H9 (cell line): ENCODE data around the gene RALGDS. TPM values are rescaled to one million over a fixed set of nuclear protein-coding genes. Genes with fewer than 3 reads are reported as not detected.

Experiments
- DNase-seq: peaks from one replicate; pipeline ENCODE4 v3.0.0-alpha.2; 2017
- H2AFZ ChIP-seq: one replicate; pipeline ENCODE4 v1.6.1; 2013; ENCODE audit warnings: mild to moderate bottlenecking, low read length, control low read depth, moderate library complexity
- H2AK5ac ChIP-seq: 2 replicates; pipeline ENCODE4 v1.6.1; 2013; ENCODE audit warnings: low read length, control low read depth, mixed read lengths; ENCODE audit not compliant: insufficient read length
- H2BK120ac ChIP-seq: one replicate; pipeline ENCODE4 v1.6.1; 2013; ENCODE audit warnings: low read depth, mild to moderate bottlenecking, low read length, control low read depth, inconsistent platforms; ENCODE audit not compliant: poor library complexity, severe bottlenecking
- H2BK12ac ChIP-seq: 2 replicates; pipeline ENCODE4 v1.6.1; 2013; ENCODE audit warnings: low read length, control low read depth, mixed read lengths, low read depth; ENCODE audit not compliant: insufficient read length
- H2BK15ac ChIP-seq: 2 replicates; pipeline ENCODE4 v1.6.1; 2013; ENCODE audit warnings: low read depth, low read length, control low read depth
- H2BK20ac ChIP-seq: one replicate; pipeline ENCODE4 v1.6.1; 2013; ENCODE audit warnings: low read depth, mild to moderate bottlenecking, low read length, control low read depth, inconsistent platforms; ENCODE audit not compliant: poor library complexity, severe bottlenecking
- H2BK5ac ChIP-seq: 2 replicates; pipeline ENCODE4 v1.6.1; 2013; ENCODE audit warnings: low read length, control low read depth, mixed read lengths; ENCODE audit not compliant: insufficient read length
- H3K14ac ChIP-seq: 2 replicates; pipeline ENCODE4 v1.6.1; 2013; ENCODE audit warnings: low read length, control low read depth; ENCODE audit not compliant: insufficient read depth
- H3K18ac ChIP-seq: 2 replicates; pipeline ENCODE4 v1.6.1; 2013; ENCODE audit warnings: low read depth, mild to moderate bottlenecking, mixed read lengths, low read length, control low read depth; ENCODE audit not compliant: insufficient read length
- H3K23ac ChIP-seq: 2 replicates; pipeline ENCODE4 v1.6.1; 2013; ENCODE audit warnings: low read length, control low read depth, mixed read lengths, low read depth; ENCODE audit not compliant: insufficient read length
- H3K23me2 ChIP-seq: 2 replicates; pipeline ENCODE4 v1.6.1; 2013; ENCODE audit warnings: low read depth, mild to moderate bottlenecking, mixed read lengths, low read length, control low read depth; ENCODE audit not compliant: insufficient read length, poor library complexity, severe bottlenecking
- H3K27ac ChIP-seq: 2 replicates; pipeline ENCODE4 v1.5.1; 2013; ENCODE audit warnings: low read length, control low read depth, mixed read lengths, low read depth; ENCODE audit not compliant: insufficient read length
- H3K27me3 ChIP-seq: 2 replicates; pipeline ENCODE4 v1.6.1; 2013; ENCODE audit warnings: low read length, control low read depth, inconsistent platforms; ENCODE audit not compliant: insufficient read depth
- H3K4ac ChIP-seq: 2 replicates; pipeline ENCODE4 v1.6.1; 2013; ENCODE audit warnings: low read depth, mild to moderate bottlenecking, control low read depth, inconsistent platforms, low read length, moderate library complexity
- H3K4me1 ChIP-seq: 2 replicates; pipeline ENCODE4 v1.6.1; 2013; ENCODE audit warnings: low read length, control low read depth, inconsistent platforms; ENCODE audit not compliant: insufficient read depth
- H3K4me2 ChIP-seq: 2 replicates; pipeline ENCODE4 v1.6.1; 2013; ENCODE audit warnings: low read length, control low read depth, mixed read lengths; ENCODE audit not compliant: insufficient read length, insufficient read depth
- H3K56ac ChIP-seq: 2 replicates; pipeline ENCODE4 v1.6.1; 2013; ENCODE audit warnings: low read depth, mild to moderate bottlenecking, mixed read lengths, low read length, control low read depth; ENCODE audit not compliant: insufficient read length
- H3K79me1 ChIP-seq: 2 replicates; pipeline ENCODE4 v1.6.1; 2013; ENCODE audit warnings: low read depth, mild to moderate bottlenecking, moderate library complexity, low read length, control low read depth, inconsistent platforms; ENCODE audit not compliant: insufficient read depth, poor library complexity, severe bottlenecking
- H3K79me2 ChIP-seq: 2 replicates; pipeline ENCODE4 v1.6.1; 2013; ENCODE audit warnings: low read length, control low read depth, inconsistent platforms; ENCODE audit not compliant: insufficient read depth
- H3K9ac ChIP-seq: 2 replicates; pipeline ENCODE4 v1.6.1; 2013; ENCODE audit warnings: low read length, control low read depth, mixed read lengths; ENCODE audit not compliant: insufficient read length; ENCODE audit errors: extremely low read depth
- H3K9me3 ChIP-seq: one replicate; pipeline ENCODE4 v1.6.1; 2013; ENCODE audit warnings: low read depth, low read length, inconsistent platforms; ENCODE audit not compliant: control insufficient read depth
- H3T11ph ChIP-seq: one replicate; pipeline ENCODE4 v1.6.1; 2013; ENCODE audit warnings: mild to moderate bottlenecking, low read length, control low read depth, inconsistent platforms
- H4K20me1 ChIP-seq: one replicate; pipeline ENCODE4 v1.6.1; 2013; ENCODE audit not compliant: control insufficient read depth, insufficient read length, insufficient read depth
- H4K5ac ChIP-seq: 2 replicates; pipeline ENCODE4 v1.6.1; 2013; ENCODE audit warnings: low read depth, mild to moderate bottlenecking, mixed read lengths, low read length, control low read depth; ENCODE audit not compliant: insufficient read length
- H4K8ac ChIP-seq: replicated peaks from 2 replicates; pipeline ENCODE4 v1.6.1; 2013; ENCODE audit warnings: low read length, control low read depth, mixed read lengths, low read depth; ENCODE audit not compliant: insufficient read length
- H4K91ac ChIP-seq: 2 replicates; pipeline ENCODE4 v1.6.1; 2013; ENCODE audit warnings: low read depth, mild to moderate bottlenecking, moderate library complexity, mixed read lengths, low read length, control low read depth; ENCODE audit not compliant: insufficient read length
- H3K27ac Mint-ChIP-seq, 3 experiments: 2 replicates in 2 of 3; 3 replicates in 1 of 3; pipeline ENCODE4 v1.8.0; 2020 to 2021; ENCODE audit warnings: mixed read lengths in 3 of 3, mild to moderate bottlenecking in 1 of 3, moderate library complexity in 1 of 3
- H3K27me3 Mint-ChIP-seq: 2 replicates; pipeline ENCODE4 v1.8.0; 2021; ENCODE audit warnings: low read depth, mild to moderate bottlenecking, moderate library complexity, mixed read lengths
- H3K36me3 Mint-ChIP-seq, 3 experiments: 2 replicates in 2 of 3; 3 replicates in 1 of 3; pipeline ENCODE4 v1.8.0; 2020 to 2021; ENCODE audit warnings: low read depth in 3 of 3, mixed read lengths in 3 of 3; ENCODE audit not compliant: insufficient read depth in 1 of 3
- H3K4me1 Mint-ChIP-seq, 2 experiments: 2 replicates each; pipeline ENCODE4 v1.8.0; 2020; ENCODE audit warnings: mixed read lengths in 2 of 2
- H3K4me3 Mint-ChIP-seq, 2 experiments: 2 replicates in 1 of 2; 3 replicates in 1 of 2; pipeline ENCODE4 v1.8.0; 2020 to 2021; ENCODE audit warnings: mild to moderate bottlenecking in 2 of 2, mixed read lengths in 2 of 2, moderate library complexity in 1 of 2
- H3K9me3 Mint-ChIP-seq, 2 experiments: 2 replicates in 1 of 2; 3 replicates in 1 of 2; pipeline ENCODE4 v1.8.0; 2020; ENCODE audit warnings: mild to moderate bottlenecking in 2 of 2, mixed read lengths in 2 of 2, moderate library complexity in 1 of 2
- WGBS: extraction: QIAGEN DNeasy Blood & Tissue Kit; methylation state at CpG from one replicate; pipeline ENCODE4 v1.1.7; 2013; ENCODE audit warnings: missing lambda C conversion rate, low lambda C conversion rate, mixed read lengths; ENCODE audit not compliant: insufficient read length; ENCODE audit errors: extremely low coverage; 5-methylcytosine and 5-hydroxymethylcytosine counted together
- total RNA-seq: library from RNA; stranded (reverse); gene quantifications from 2 replicates; pipeline ENCODE4 v1.2.1, GENCODE V29; 2021
- TF ChIP-seq, protein P1 (sequence below): fragments of 200-600 bp; sonication (generic); conservative IDR thresholded peaks from 3 replicates; pipeline ENCODE4 v1.8.0; 2021; ENCODE audit warnings: antibody characterized with exemption, mild to moderate bottlenecking

Gene RALGDS
- total RNA-seq, 1 experiment from 2014 or later = 21.3 TPM

- Histone ChIP-seq H3K4me2 (no peak overlapping the region), H3K56ac (no peak overlapping the region), H2BK12ac (no peak overlapping the region), H3K14ac (no peak overlapping the region), H2BK20ac (no peak overlapping the region), H2AFZ (no peak overlapping the region), H3K27me3 (no peaks in the 10 kb centered on the region; the same call in 1 of the 2 replicates), H3K9ac (no peak overlapping the region), H4K91ac (no peak overlapping the region), H3K4me1 (no peaks in the 10 kb centered on the region), H3K79me1 (no peaks in the 10 kb centered on the region), H2BK15ac (no peak overlapping the region), H3T11ph (no peak overlapping the region), H3K23ac (no peak overlapping the region), H2BK5ac (no peak overlapping the region), H4K5ac (no peak overlapping the region), H3K18ac (no peak overlapping the region), H4K20me1 (no peaks in the 10 kb centered on the region), H2BK120ac (no peak overlapping the region), H4K8ac (no peak overlapping the region), H3K23me2 (no peaks in the 10 kb centered on the region), H3K79me2 (no peaks in the 10 kb centered on the region), H2AK5ac (no peak overlapping the region), H3K4ac (no peak overlapping the region), H3K27ac (no peak overlapping the region), H3K9me3 (no peaks in the 10 kb centered on the region)
- H3K4me1 Mint-ChIP-seq = peaks cover 0 to 8% of the 10 kb centered on the region in 2 experiments; a peak in 2 of 4 replicates
- TF ChIP-seq, protein P1, sequence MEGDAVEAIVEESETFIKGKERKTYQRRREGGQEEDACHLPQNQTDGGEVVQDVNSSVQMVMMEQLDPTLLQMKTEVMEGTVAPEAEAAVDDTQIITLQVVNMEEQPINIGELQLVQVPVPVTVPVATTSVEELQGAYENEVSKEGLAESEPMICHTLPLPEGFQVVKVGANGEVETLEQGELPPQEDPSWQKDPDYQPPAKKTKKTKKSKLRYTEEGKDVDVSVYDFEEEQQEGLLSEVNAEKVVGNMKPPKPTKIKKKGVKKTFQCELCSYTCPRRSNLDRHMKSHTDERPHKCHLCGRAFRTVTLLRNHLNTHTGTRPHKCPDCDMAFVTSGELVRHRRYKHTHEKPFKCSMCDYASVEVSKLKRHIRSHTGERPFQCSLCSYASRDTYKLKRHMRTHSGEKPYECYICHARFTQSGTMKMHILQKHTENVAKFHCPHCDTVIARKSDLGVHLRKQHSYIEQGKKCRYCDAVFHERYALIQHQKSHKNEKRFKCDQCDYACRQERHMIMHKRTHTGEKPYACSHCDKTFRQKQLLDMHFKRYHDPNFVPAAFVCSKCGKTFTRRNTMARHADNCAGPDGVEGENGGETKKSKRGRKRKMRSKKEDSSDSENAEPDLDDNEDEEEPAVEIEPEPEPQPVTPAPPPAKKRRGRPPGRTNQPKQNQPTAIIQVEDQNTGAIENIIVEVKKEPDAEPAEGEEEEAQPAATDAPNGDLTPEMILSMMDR = no peak
- no peak overlapping the region for H3K27ac Mint-ChIP-seq
- no peak for DNase-seq
- no peaks in the 10 kb centered on the region for H3K9me3 Mint-ChIP-seq
- peaks cover 20% of the 10 kb centered on the region for H3K27me3 Mint-ChIP-seq
- H3K4me3 Mint-ChIP-seq = no peak overlapping the region
- no CpG with 5 or more reads among the region's 13 CpGs for WGBS
- no peaks in the 10 kb centered on the region for H3K36me3 Mint-ChIP-seq
Measured at GRCh38 chr9:133128152-133128551, 7.1 kb upstream of the RALGDS start.
